SHP77 (cell line): ENCODE data around the gene GRK5.
A peak's percentile ranks its signal among the peaks of the same experiment; 100 is the strongest.

Source experiments
- DNase-seq, 2 experiments: peaks; one replicate each; lab custom pipeline; 2025; lab: John Stamatoyannopoulos, UW

Gene GRK5

GRCh38 chr10:119378737-119379067 is 171.3 kb downstream of the GRK5 start:
- DNase-seq = no peak

- DNase-seq = no peak
These were observed 172.2 kb downstream of the GRK5 start for GRCh38 chr10:119379466-119380071.

GRCh38 chr10:119383174-119383856 is 175.9 kb downstream of the GRK5 start:
- no peak for DNase-seq

GRCh38 chr10:119384127-119384526 is 176.8 kb downstream of the GRK5 start:
- no peak for DNase-seq

- DNase-seq = no peak
These were observed 179.3 kb downstream of the GRK5 start for GRCh38 chr10:119386666-119387065.

GRCh38 chr10:119388849-119389345 is 181.5 kb downstream of the GRK5 start:
- DNase-seq = no peak

GRCh38 chr10:119391440-119392251 is 184.3 kb downstream of the GRK5 start:
- no peak for DNase-seq

- no peak for DNase-seq
These were observed 185.6 kb downstream of the GRK5 start for GRCh38 chr10:119393019-119393418.

GRCh38 chr10:119393421-119393820 is 186.1 kb downstream of the GRK5 start:
- no peak for DNase-seq

GRCh38 chr10:119393845-119394244 is 186.5 kb downstream of the GRK5 start:
- no peak for DNase-seq

- DNase-seq = no peak
These were observed 187.4 kb downstream of the GRK5 start for GRCh38 chr10:119394657-119395279.

GRCh38 chr10:119395280-119396007 is 188.1 kb downstream of the GRK5 start:
- no peak for DNase-seq

- DNase-seq = no peak
These were observed 188.8 kb downstream of the GRK5 start for GRCh38 chr10:119396008-119396708.

GRCh38 chr10:119396709-119397071 is 189.3 kb downstream of the GRK5 start:
- DNase-seq = no peak

- no peak for DNase-seq
These were observed 190.0 kb downstream of the GRK5 start for GRCh38 chr10:119397416-119397815.

GRCh38 chr10:119398996-119399395 is 191.6 kb downstream of the GRK5 start:
- no peak for DNase-seq

GRCh38 chr10:119399466-119399865 is 192.1 kb downstream of the GRK5 start:
- no peak for DNase-seq

GRCh38 chr10:119401671-119402395 is 194.5 kb downstream of the GRK5 start:
- peak; percentile 33 to 40 for DNase-seq

GRCh38 chr10:119403921-119404320 is 196.6 kb downstream of the GRK5 start:
- no peak for DNase-seq

- DNase-seq = no peak
These were observed 197.5 kb downstream of the GRK5 start for GRCh38 chr10:119404719-119405519.
